ENCODE data around the gene SFXN5. TPM values are rescaled to one million over a fixed set of nuclear protein-coding genes. Genes with fewer than 3 reads are reported as not detected.

The SFXN5 gene
- total RNA-seq, 1 experiment from 2014 or later = 20.5 TPM

- Histone ChIP-seq H3K27me3 (peaks cover 9% of the 10 kb centered on the region; the same call in 1 of the 2 replicates), H3K4me1 (peaks cover 14% of the 10 kb centered on the region; the same call in 1 of the 2 replicates), H3K4me3 (no peak overlapping the region), H3K9me3 (replicated peaks) (no peaks in the 10 kb centered on the region), H3K36me3 (no peaks in the 10 kb centered on the region), H3K27ac (no peak overlapping the region)
- no peak for DNase-seq
Observed at GRCh38 chr2:72898585-72898906, 173.0 kb downstream of the SFXN5 start.

DNA sequence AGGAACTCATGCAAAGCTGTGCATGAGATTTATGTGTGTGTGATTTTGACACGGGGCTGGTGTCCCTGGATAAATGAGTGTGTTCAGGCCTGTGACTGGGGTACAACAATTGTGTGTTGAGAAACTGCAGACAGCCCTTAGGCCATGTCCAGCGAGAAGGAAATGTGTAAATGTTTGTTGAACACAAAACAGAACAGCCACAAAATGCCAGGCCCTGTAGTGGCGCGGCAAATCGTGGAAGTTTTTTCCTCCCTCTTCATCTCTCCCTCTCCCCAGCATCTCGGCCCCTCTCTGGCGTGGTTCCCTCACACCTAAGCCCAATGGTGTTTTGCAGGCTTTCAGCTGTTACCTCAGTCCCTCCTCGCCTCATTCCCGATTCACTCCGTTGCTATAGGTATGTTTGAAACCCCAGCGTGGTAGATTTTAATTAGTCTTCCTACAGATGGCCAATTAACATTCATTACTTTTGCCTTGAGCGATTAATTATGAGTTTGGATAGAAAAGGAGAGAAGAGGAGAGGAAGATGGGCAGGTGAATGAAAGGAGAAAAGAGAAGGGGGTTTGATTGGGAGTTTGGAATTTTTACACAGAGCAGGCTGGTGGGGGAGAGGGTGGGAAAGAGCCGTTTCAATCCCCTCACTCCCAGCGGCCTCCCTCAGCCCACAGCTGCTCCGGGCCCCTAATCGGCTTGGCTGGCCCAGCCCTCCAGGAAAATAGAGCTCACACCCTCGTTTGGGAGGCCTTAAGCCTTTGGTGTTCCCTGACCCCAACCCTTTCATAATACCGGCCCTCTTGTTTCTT is 173.5 kb downstream of the SFXN5 start:
- peak in 1 of 2 experiments; percentile 31 for DNase-seq
- Histone ChIP-seq H3K27me3 (peaks cover 9% of the 10 kb centered on the region; the same call in 1 of the 2 replicates), H3K4me3 (no peak overlapping the region), H3K36me3 (no peaks in the 10 kb centered on the region), H3K9me3 (replicated peaks) (no peaks in the 10 kb centered on the region), H3K4me1 (peaks cover 14% of the 10 kb centered on the region; the same call in 1 of the 2 replicates), H3K27ac (no peak overlapping the region)

DNA sequence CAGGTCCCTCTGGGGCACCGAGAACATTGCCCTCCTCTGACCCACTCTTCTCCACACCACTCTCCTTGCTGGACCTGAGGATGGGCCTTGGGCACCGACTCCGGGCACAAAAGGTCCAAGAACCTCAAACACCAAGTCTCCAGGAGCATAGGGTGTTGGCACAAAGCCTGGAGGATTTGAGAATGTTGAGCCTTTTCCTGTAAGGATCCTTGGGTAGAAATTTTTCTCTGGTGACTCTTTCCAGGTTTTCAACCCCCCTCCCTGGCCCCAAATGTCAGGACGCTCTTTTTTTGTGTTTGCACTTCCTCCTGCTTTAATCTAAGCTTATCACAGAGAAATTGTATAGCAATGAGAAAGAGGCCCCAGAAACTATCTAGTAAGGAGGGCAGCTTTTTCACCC is 175.1 kb downstream of the SFXN5 start:
- DNase-seq = no peak
- H3K9me3 ChIP-seq (replicated peaks) = no peaks in the 10 kb centered on the region
- H3K27me3 ChIP-seq = peaks cover 9% of the 10 kb centered on the region; the same call in 1 of the 2 replicates

DNA sequence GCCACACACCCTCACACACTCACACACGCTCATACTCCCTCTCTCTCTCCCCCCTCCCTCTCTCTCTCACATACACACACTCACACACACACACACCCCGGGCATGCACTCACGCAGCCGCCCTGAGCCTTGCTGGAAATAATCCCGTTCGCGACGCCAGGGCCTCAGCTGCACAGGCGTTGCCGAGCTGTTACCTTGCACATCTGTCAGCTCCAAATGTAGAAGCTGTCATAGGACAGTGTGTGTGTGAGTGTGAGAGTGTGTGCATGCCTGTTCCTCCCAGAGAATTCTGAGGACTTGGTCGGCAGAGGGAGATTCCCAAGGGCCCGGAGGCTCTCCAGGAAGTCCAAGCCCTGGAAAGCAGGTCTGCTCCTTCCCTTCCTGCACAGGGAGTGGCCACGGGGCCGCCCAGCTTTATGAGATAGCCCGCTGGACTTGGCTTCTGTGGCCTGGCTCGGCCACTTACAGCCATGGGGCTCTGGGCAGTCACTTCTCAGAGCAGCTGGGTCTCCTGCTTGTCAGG is 175.7 kb downstream of the SFXN5 start:
- Histone ChIP-seq H3K4me1 (peaks cover 14% of the 10 kb centered on the region; the same call in 1 of the 2 replicates), H3K36me3 (peaks cover 3% of the 10 kb centered on the region; the same call in 1 of the 2 replicates), H3K27ac (no peak overlapping the region), H3K27me3 (peaks cover 9% of the 10 kb centered on the region; the same call in 1 of the 2 replicates), H3K9me3 (replicated peaks) (no peaks in the 10 kb centered on the region), H3K4me3 (peak overlapping the region; percentile 41)
- peak; percentile 61 to 66 for DNase-seq

More for the DNA sequence above, 175.1 kb downstream of the SFXN5 start:
- Histone ChIP-seq H3K4me1 (peaks cover 14% of the 10 kb centered on the region; the same call in 1 of the 2 replicates), H3K27ac (no peak overlapping the region), H3K36me3 (peaks cover 3% of the 10 kb centered on the region; the same call in 1 of the 2 replicates), H3K4me3 (no peak overlapping the region)

DNA sequence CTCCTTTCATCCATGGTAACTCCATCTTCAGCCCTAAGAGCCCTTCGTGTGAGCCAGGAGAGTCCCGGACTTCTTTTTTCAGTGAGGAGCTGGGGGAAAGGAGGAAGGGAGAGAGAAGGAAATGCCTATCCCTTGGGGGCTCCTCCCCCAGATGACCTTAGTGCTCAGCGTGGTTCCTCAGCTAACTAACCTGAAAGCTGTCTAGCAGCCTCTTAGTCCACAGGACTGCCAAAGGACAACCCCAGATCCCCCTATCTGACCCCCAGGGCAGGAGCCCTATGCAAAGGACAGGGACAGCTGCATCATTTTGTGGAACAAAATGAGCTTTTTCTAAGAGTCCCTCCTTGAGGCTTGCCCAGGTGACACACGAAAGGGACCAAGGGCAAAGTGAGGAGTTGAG is 176.4 kb downstream of the SFXN5 start:
- Histone ChIP-seq H3K27ac (no peak overlapping the region), H3K9me3 (replicated peaks) (no peaks in the 10 kb centered on the region), H3K4me1 (peaks cover 14% of the 10 kb centered on the region; the same call in 1 of the 2 replicates), H3K36me3 (peaks cover 3% of the 10 kb centered on the region; the same call in 1 of the 2 replicates), H3K4me3 (peak overlapping the region; percentile 41), H3K27me3 (peaks cover 9% of the 10 kb centered on the region; the same call in 1 of the 2 replicates)
- DNase-seq = peak; percentile 51 to 66

DNA sequence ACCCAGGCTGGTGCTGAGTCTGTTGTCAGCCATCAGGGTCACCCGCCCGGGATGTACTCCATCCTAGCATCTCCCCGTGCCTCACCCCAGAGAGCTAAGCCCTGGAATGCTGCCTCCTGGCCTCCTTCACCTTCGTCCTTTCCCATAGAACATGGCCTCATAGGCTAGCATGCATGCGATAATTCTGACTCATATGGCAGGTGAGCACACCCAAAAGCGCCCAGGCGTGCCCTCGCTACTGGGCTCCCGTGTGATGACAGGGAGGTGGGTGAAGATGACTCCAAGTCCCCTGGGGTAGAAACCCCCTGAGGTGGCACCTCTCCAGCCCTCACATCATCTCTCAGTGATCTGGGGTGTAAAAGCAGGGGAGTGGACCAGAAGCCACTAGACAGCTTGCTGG is 177.0 kb downstream of the SFXN5 start:
- Histone ChIP-seq H3K9me3 (replicated peaks) (no peaks in the 10 kb centered on the region), H3K36me3 (peaks cover 3% of the 10 kb centered on the region; the same call in 1 of the 2 replicates), H3K4me3 (no peak overlapping the region), H3K27ac (no peak overlapping the region), H3K4me1 (peaks cover 14% of the 10 kb centered on the region; the same call in 1 of the 2 replicates), H3K27me3 (peaks cover 9% of the 10 kb centered on the region; the same call in 1 of the 2 replicates)
- no peak for DNase-seq

GRCh38 chr2:72893594-72894319 is 177.8 kb downstream of the SFXN5 start:
- DNase-seq = peak; percentile 74 to 85
- peaks cover 14% of the 10 kb centered on the region; the same call in 1 of the 2 replicates for H3K4me1 ChIP-seq

DNA sequence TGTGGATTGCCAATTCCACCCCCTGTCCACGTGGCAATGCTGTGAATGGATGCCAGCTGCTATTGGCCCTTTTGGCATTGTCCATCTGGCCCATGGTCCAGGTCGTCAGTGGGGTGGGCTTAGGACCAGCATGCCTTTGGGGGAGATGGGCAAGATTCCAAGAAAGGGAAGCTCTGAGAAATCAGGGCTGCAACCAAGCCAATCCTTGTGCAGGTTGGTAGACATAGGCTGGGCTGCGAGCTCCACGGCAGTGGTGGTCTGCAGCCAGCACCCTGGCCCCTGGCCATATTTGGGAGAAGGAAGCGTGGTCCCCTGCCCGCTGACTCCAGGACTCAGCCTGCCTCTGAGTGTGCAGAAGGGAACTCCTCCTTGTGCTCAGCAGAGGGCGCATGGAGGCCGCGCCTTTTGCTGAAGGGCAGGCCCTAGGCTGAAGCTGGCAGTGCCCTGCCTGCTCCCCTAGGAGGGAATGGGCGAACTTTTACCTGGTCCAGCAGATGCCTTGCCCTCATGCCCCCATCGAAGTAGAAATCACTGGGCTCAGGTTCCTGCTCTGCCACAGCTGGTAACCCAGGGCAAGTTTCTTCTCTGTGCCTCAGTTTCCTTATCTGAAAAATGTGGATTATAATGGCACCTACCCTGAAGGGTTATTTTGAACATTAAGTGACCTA is 178.9 kb downstream of the SFXN5 start:
- Histone ChIP-seq H3K4me3 (no peak overlapping the region), H3K27ac (no peak overlapping the region), H3K9me3 (replicated peaks) (no peaks in the 10 kb centered on the region), H3K4me1 (peaks cover 13% of the 10 kb centered on the region; the same call in 1 of the 2 replicates), H3K27me3 (no peaks in the 10 kb centered on the region), H3K36me3 (peaks cover 3% of the 10 kb centered on the region; the same call in 1 of the 2 replicates)
- peak; percentile 59 to 64 for DNase-seq

More at GRCh38 chr2:72893594-72894319, 177.8 kb downstream of the SFXN5 start:
- Histone ChIP-seq H3K27ac (no peak overlapping the region), H3K9me3 (replicated peaks) (no peaks in the 10 kb centered on the region), H3K27me3 (peaks cover 8% of the 10 kb centered on the region; the same call in 1 of the 2 replicates), H3K4me3 (no peak overlapping the region), H3K36me3 (peaks cover 3% of the 10 kb centered on the region; the same call in 1 of the 2 replicates)

Other genes starting within 250 kb of the SFXN5 start
- gene EXOC6B, start 245.7 kb downstream of the SFXN5 start, total RNA-seq (2014; rRNA removed; shearing (Covaris generic)) = 24.2 and 24.8 TPM in 2 replicates
- 34.3 and 37.3 TPM in 2 replicates for gene SPR, start 184.3 kb downstream of the SFXN5 start, total RNA-seq (2014; rRNA removed; shearing (Covaris generic))
- not detected in 2 replicates for gene EMX1, start 154.2 kb downstream of the SFXN5 start, total RNA-seq (2014; rRNA removed; shearing (Covaris generic))
- 7.9 and 8.1 TPM in 2 replicates for gene RAB11FIP5, start 41.2 kb upstream of the SFXN5 start, total RNA-seq (2014; rRNA removed; shearing (Covaris generic))
- gene NOTO, start 130.9 kb upstream of the SFXN5 start, total RNA-seq (2014; rRNA removed; shearing (Covaris generic)) = not detected in 2 replicates
- 40.2 and 44.4 TPM in 2 replicates for gene SMYD5, start 142.5 kb upstream of the SFXN5 start, total RNA-seq (2014; rRNA removed; shearing (Covaris generic))
- gene PRADC1, start 161.5 kb upstream of the SFXN5 start, total RNA-seq (2014; rRNA removed; shearing (Covaris generic)) = 28.9 and 42.0 TPM in 2 replicates
- gene CCT7, start 162.6 kb upstream of the SFXN5 start, total RNA-seq (2014; rRNA removed; shearing (Covaris generic)) = 815 and 876 TPM in 2 replicates
- 12.0 and 14.2 TPM in 2 replicates for gene FBXO41, start 212.8 kb upstream of the SFXN5 start, total RNA-seq (2014; rRNA removed; shearing (Covaris generic))
- gene EGR4, start 221.8 kb upstream of the SFXN5 start, total RNA-seq (2014; rRNA removed; shearing (Covaris generic)) = not detected in 2 replicates